ENCODE data around the gene STBD1. TPM values are rescaled to one million over a fixed set of nuclear protein-coding genes. Genes with fewer than 3 reads are reported as not detected.

The STBD1 gene
- total and polyA plus RNA-seq, 12 donors, result 1.0 to 6.3 (median 3.5) TPM

DNA sequence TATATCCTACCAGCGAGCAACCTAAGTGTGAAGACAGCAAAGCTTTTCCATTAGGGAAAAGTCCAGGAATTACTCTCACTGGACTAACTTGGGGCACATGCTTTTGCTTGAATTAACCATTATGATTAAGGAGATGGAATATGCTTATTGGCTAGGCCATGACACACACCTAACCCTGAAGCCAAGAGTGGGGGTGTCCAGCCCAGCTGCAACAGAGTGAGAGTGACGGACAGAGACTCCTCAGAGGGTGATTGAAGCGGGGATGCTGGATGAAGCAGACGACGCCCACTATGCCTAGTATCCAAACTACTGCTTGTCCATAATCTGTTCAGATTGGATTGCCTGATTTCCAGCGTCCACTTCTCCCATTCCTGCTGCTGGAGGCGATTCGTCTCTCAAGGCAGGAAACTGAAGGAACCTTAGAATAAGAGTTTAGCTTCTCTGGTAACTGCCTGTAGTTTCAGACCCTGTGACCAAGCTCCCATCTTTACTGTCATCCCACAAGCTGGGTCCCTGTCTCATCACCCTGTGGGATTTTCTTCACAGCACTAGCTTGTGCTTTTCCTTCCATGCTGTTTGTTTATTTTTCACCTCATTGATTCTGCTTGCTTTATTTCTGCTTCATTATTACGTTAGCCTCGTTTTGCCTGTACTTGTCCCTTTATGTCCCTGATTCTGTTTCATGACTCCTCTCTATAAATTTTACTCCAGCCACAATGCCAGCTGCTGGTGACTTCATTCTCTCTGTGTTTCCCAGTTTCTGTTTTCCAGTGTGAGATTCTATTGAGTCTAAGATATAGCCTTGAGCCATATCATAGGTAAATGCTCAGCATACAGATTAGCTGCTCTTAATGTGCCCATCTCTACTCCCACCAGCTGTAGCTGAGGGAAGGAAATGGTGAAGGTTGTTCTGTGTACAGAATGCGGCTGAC, 36.0 kb upstream of the STBD1 start:
- H3K27ac ChIP-seq, result no peak overlapping the region
- intact Hi-C loops (cut with DNase I), result no loop called here

DNA sequence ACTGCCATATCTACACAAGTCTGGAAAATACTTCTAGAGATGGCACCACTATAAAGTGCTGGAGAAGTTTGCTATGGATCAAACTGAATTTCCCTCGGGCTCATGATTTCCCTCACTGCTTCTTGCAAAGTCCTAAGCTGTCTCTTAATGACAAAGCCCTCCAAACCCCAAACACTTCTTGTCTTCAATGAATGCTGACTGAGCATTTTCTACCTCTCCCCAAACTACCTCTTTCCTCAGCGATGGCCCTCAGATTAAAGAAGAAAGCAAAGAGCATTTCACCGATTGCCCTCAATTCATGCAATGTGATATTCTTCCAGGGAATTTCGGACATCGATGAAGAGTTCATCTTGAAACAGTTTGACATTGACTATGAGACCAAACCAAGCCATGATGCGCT, 35.3 kb upstream of the STBD1 start:
- H3K27ac ChIP-seq, result no peak overlapping the region
- DNase-seq, result no peak
- TF ChIP-seq POLR2A (IDR thresholded peaks at IDR 0.05), result no peak
- TF ChIP-seq, protein P1, sequence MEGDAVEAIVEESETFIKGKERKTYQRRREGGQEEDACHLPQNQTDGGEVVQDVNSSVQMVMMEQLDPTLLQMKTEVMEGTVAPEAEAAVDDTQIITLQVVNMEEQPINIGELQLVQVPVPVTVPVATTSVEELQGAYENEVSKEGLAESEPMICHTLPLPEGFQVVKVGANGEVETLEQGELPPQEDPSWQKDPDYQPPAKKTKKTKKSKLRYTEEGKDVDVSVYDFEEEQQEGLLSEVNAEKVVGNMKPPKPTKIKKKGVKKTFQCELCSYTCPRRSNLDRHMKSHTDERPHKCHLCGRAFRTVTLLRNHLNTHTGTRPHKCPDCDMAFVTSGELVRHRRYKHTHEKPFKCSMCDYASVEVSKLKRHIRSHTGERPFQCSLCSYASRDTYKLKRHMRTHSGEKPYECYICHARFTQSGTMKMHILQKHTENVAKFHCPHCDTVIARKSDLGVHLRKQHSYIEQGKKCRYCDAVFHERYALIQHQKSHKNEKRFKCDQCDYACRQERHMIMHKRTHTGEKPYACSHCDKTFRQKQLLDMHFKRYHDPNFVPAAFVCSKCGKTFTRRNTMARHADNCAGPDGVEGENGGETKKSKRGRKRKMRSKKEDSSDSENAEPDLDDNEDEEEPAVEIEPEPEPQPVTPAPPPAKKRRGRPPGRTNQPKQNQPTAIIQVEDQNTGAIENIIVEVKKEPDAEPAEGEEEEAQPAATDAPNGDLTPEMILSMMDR (IDR thresholded peaks at IDR 0.05), result no peak
- no peaks in the 10 kb centered on the region for H3K36me3 ChIP-seq (replicated peaks in 1 of 2)
- H3K4me3 ChIP-seq, result no peak overlapping the region
- H3K9me3 ChIP-seq (replicated peaks in 1 of 3), result no peaks in the 10 kb centered on the region
- intact Hi-C loops (cut with DNase I), result no loop called here
- H3K27me3 ChIP-seq, result no peaks in the 10 kb centered on the region
- H3K4me1 ChIP-seq (replicated peaks in 1 of 2), result no peaks in the 10 kb centered on the region
- 94 to 97% (median 95%) methylated on average over 6 of the region's 6 CpGs for WGBS, 4 donors

More for the DNA sequence above, 36.0 kb upstream of the STBD1 start:
- no peak for TF ChIP-seq POLR2A (IDR thresholded peaks at IDR 0.05)
- TF ChIP-seq, protein P1 (IDR thresholded peaks at IDR 0.05), result no peak
- Histone ChIP-seq H3K9me3 (replicated peaks in 1 of 3) (no peaks in the 10 kb centered on the region), H3K4me3 (no peak overlapping the region), H3K27me3 (no peaks in the 10 kb centered on the region), H3K4me1 (replicated peaks in 1 of 2) (no peaks in the 10 kb centered on the region), H3K36me3 (replicated peaks in 1 of 2) (no peaks in the 10 kb centered on the region)
- WGBS, 4 donors, result 86 to 91% (median 89%) methylated on average over 11 of the region's 11 CpGs
- no peak for DNase-seq

DNA sequence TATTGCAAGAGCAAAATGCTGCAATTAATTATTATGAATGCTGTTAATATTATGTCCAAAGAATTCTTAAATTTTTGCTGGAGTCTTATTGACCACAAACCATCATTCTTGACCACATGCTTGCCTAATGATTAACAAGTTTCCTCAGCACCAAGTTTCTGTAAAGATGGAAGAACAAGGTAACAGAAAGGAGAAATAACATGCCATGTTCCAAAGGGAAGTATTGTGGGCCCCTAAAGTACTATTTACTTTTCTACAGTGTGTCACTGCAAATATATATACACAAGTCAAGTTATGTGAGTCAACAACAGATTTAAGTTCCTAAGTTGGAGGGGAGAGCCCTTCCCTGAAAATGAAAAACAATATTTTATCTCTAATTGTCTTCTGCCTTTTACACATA, 34.5 kb upstream of the STBD1 start:
- Histone ChIP-seq H3K27me3 (no peaks in the 10 kb centered on the region), H3K9me3 (replicated peaks in 1 of 3) (no peaks in the 10 kb centered on the region), H3K27ac (no peak overlapping the region), H3K36me3 (replicated peaks in 1 of 2) (no peaks in the 10 kb centered on the region), H3K4me3 (no peak overlapping the region), H3K4me1 (replicated peaks in 1 of 2) (no peaks in the 10 kb centered on the region)
- TF ChIP-seq POLR2A (IDR thresholded peaks at IDR 0.05), result no peak
- TF ChIP-seq, protein P1 (IDR thresholded peaks at IDR 0.05), result no peak
- DNase-seq, result no peak
- intact Hi-C loops (cut with DNase I), result no loop called here

DNA sequence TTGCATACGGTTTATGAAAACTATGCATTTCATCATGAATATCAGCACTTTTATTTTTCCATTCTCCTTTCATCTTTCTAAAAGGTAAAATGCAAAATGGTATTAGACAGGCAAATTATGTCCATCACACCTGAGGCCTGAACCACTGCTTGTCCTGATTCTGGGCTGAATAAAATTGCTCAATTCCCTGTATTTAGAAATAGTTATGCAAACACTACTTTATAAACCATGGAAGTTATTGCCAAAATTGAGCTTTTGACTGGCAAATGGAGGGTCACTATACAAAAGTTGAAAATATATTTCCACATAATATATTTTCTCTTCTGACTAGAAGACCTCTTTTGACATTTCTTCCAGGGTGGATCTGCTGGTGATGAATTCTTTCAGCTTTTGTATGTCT, 34.0 kb upstream of the STBD1 start:
- H3K4me3 ChIP-seq, result no peak overlapping the region
- no peak overlapping the region for H3K27ac ChIP-seq
- no peaks in the 10 kb centered on the region for H3K4me1 ChIP-seq (replicated peaks in 1 of 2)
- H3K9me3 ChIP-seq (replicated peaks in 1 of 3), result no peaks in the 10 kb centered on the region
- no peaks in the 10 kb centered on the region for H3K36me3 ChIP-seq (replicated peaks in 1 of 2)
- DNase-seq, result no peak
- intact Hi-C loops (cut with DNase I), result no loop called here
- H3K27me3 ChIP-seq, result no peaks in the 10 kb centered on the region
- TF ChIP-seq POLR2A (IDR thresholded peaks at IDR 0.05), result no peak
- TF ChIP-seq, protein P1 (IDR thresholded peaks at IDR 0.05), result no peak
- WGBS, 4 donors, result 53 to 90% (median 72%) methylated on average over 1 of the region's 1 CpG
